BLaER1 treated with 17β-estradiol and CSF1 and Interleukin-3, amounts not matched to agents 10 nM and 100 nM (cell line): Measurements from ENCODE around the gene AGBL3.
A peak's percentile ranks its signal among the peaks of the same experiment; 100 is the strongest.

Experiments
- H3K27ac ChIP-seq, 11 experiments: shearing (Covaris generic); formaldehyde crosslinking; 2 replicates each; pipeline ENCODE4 v1.8.1; 2022
- H3K27me3 ChIP-seq, 11 experiments: shearing (Covaris generic); formaldehyde crosslinking; 2 replicates each; pipeline ENCODE4 v1.8.1; 2022
- H3K36me3 ChIP-seq, 11 experiments: shearing (Covaris generic); formaldehyde crosslinking; 2 replicates each; pipeline ENCODE4 v1.8.1; 2022
- H3K4me1 ChIP-seq, 10 experiments: shearing (Covaris generic); formaldehyde crosslinking; 2 replicates each; pipeline ENCODE4 v1.8.1; 2022
- H3K4me2 ChIP-seq, 11 experiments: shearing (Covaris generic); formaldehyde crosslinking; 2 replicates each; pipeline ENCODE4 v1.8.1; 2022
- H3K4me3 ChIP-seq, 10 experiments: shearing (Covaris generic); formaldehyde crosslinking; 2 replicates each; pipeline ENCODE4 v1.8.1; 2022
- H3K9ac ChIP-seq, 11 experiments: shearing (Covaris generic); formaldehyde crosslinking; 2 replicates each; pipeline ENCODE4 v1.8.1; 2022
- H3K9me3 ChIP-seq, 11 experiments: shearing (Covaris generic); formaldehyde crosslinking; replicated peaks in 1 of 11; 2 replicates each; pipeline ENCODE4 v1.8.1; 2022
- H4K20me1 ChIP-seq, 11 experiments: shearing (Covaris generic); formaldehyde crosslinking; 2 replicates each; pipeline ENCODE4 v1.8.1; 2022
- Cebpa-rat ChIP-seq, 11 experiments: shearing (Covaris generic); IDR thresholded peaks; 2 replicates each; pipeline ENCODE4 v1.8.1; 2022

AGBL3 gene

DNA sequence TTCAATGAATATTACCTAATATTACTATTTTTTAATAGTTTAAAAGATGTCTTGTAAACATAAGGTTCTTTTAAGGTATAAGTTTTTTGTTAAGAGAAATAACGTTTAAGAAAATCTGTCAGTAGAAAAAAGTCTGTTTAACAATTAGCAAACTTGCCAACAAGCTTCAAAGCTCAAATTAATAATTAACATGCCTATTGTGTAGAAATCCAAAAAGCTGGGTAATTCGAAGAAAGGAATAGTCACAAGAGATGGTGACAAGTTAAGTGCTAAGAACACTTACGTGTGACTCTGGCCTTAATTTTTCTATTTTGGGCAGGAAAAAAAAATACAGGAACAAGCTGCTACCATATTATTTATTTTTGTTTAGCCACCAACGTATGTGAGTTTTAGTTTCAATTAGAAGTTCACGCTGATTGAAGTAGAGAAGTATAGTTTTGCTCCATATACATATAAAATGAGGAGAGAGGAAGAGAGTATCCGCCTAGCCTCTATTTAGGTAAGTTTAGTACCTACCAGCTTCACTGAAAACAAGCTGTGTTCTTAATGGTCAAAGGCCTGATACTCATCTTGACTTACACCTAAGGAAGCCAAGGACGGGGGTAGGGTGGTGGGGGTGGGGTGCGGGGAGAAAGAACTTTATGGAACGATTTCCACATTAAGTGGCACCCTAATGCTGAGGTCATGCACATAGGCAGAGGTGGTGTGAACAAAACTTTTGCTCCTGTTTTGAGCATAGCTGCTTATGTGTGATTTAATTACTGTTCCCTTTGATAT is 43.4 kb upstream of the AGBL3 start:
- no peaks in the 10 kb centered on the region for H3K9me3 ChIP-seq
- H3K4me1 ChIP-seq = peaks cover 19 to 52% (median 26%) of the 10 kb centered on the region in 10 experiments
- H4K20me1 ChIP-seq = no peaks in the 10 kb centered on the region
- H3K36me3 ChIP-seq = peaks cover 0 to 90% (median 52%) of the 10 kb centered on the region in 11 experiments; a peak in 19 of 22 replicates
- H3K9ac ChIP-seq = peak overlapping the region in 1 of 11 experiments; percentile 6; a peak in 1 of 22 replicates
- peak overlapping the region in 5 of 11 experiments; percentile 8 to 37 (median 21); a peak in 5 of 22 replicates for H3K27ac ChIP-seq
- no peaks in the 10 kb centered on the region for H3K27me3 ChIP-seq
- no peak for TF ChIP-seq Cebpa-rat (IDR thresholded peaks at IDR 0.05)
- H3K4me3 ChIP-seq = no peak overlapping the region
- peak overlapping the region in 5 of 11 experiments; percentile 3 to 49 (median 28); a peak in 5 of 22 replicates for H3K4me2 ChIP-seq

GRCh38 chr7:134943785-134944400 is 42.4 kb upstream of the AGBL3 start:
- Histone ChIP-seq H3K4me2 (no peak overlapping the region), H3K36me3 (peaks cover 2 to 90% (median 52%) of the 10 kb centered on the region in 11 experiments; a peak in 20 of 22 replicates), H3K27ac (0 out of 22 replicates have a peak overlapping the region, but pooled peaks of 1 of the 11 experiments have one; percentile 24), H3K27me3 (no peaks in the 10 kb centered on the region), H3K9ac (no peak overlapping the region), H3K9me3 (no peaks in the 10 kb centered on the region), H3K4me1 (peaks cover 19 to 48% (median 26%) of the 10 kb centered on the region in 10 experiments), H3K4me3 (no peak overlapping the region), H4K20me1 (no peaks in the 10 kb centered on the region)
- TF ChIP-seq Cebpa-rat (IDR thresholded peaks at IDR 0.05) = no peak

- H4K20me1 ChIP-seq = no peaks in the 10 kb centered on the region
- H3K36me3 ChIP-seq = peaks cover 20 to 90% (median 62%) of the 10 kb centered on the region in 11 experiments
- no peaks in the 10 kb centered on the region for H3K9me3 ChIP-seq
- peaks cover 19 to 48% (median 26%) of the 10 kb centered on the region in 10 experiments for H3K4me1 ChIP-seq
- no peaks in the 10 kb centered on the region for H3K27me3 ChIP-seq
- H3K4me3 ChIP-seq = no peak overlapping the region
- H3K27ac ChIP-seq = peak overlapping the region in 10 of 11 experiments; percentile 47 to 77 (median 62); a peak in 19 of 22 replicates
- peak overlapping the region in 4 of 11 experiments; percentile 20 to 49 (median 22); a peak in 5 of 22 replicates for H3K9ac ChIP-seq
- no peak for TF ChIP-seq Cebpa-rat (IDR thresholded peaks at IDR 0.05)
- H3K4me2 ChIP-seq = peak overlapping the region in 8 of 11 experiments; percentile 33 to 75 (median 62); a peak in 15 of 22 replicates
Measured at GRCh38 chr7:134945691-134946090, 40.6 kb upstream of the AGBL3 start.

- peak overlapping the region in 10 of 11 experiments; percentile 24 to 75 (median 52); a peak in 17 of 22 replicates for H3K4me2 ChIP-seq
- peak overlapping the region in 6 of 11 experiments; percentile 26 to 55 (median 36); a peak in 9 of 22 replicates for H3K9ac ChIP-seq
- no peaks in the 10 kb centered on the region for H4K20me1 ChIP-seq
- TF ChIP-seq Cebpa-rat (IDR thresholded peaks at IDR 0.05) = peak in 2 of 11 experiments; percentile 18 to 23; a peak in 1 of 22 replicates
- peaks cover 19 to 48% (median 26%) of the 10 kb centered on the region in 10 experiments for H3K4me1 ChIP-seq
- H3K9me3 ChIP-seq = no peaks in the 10 kb centered on the region
- H3K27me3 ChIP-seq = no peaks in the 10 kb centered on the region
- peak overlapping the region in 10 of 11 experiments; percentile 47 to 77 (median 62); a peak in 19 of 22 replicates for H3K27ac ChIP-seq
- peaks cover 25 to 90% (median 62%) of the 10 kb centered on the region in 11 experiments for H3K36me3 ChIP-seq
- no peak overlapping the region; a peak in 1 of 20 replicates for H3K4me3 ChIP-seq
Measured at GRCh38 chr7:134946260-134946659, 40.0 kb upstream of the AGBL3 start.

DNA sequence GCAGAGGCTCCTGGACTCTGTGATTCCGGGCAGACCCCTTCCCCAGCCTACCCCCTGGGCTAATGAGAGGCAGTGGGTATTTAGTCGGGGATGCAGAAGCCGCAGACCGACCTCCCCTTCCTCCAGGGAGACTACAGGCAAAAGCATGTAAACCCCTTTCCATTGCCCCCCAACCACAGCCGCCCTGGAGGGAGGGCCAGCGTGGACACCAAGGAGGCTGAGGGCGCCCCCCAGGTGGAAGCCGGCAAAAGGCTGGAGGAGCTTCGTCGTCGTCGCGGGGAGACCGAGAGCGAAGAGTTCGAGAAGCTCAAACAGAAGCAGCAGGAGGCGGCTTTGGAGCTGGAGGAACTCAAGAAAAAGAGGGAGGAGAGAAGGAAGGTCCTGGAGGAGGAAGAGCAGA is 39.0 kb upstream of the AGBL3 start:
- Histone ChIP-seq H3K36me3 (peaks cover 34 to 90% (median 62%) of the 10 kb centered on the region in 11 experiments), H3K4me3 (no peak overlapping the region)

GRCh38 chr7:134947831-134948230 is 38.5 kb upstream of the AGBL3 start:
- Histone ChIP-seq H3K4me2 (peak overlapping the region in 3 of 11 experiments; percentile 73 to 75 (median 74); a peak in 4 of 22 replicates), H3K36me3 (peaks cover 38 to 90% (median 66%) of the 10 kb centered on the region in 11 experiments), H3K4me1 (peaks cover 8 to 45% (median 24%) of the 10 kb centered on the region in 10 experiments), H4K20me1 (no peaks in the 10 kb centered on the region), H3K9me3 (no peaks in the 10 kb centered on the region), H3K4me3 (no peak overlapping the region), H3K27ac (peak overlapping the region in 8 of 11 experiments; percentile 49 to 77 (median 64); a peak in 13 of 22 replicates), H3K9ac (no peak overlapping the region; a peak in 1 of 22 replicates), H3K27me3 (no peaks in the 10 kb centered on the region)
- TF ChIP-seq Cebpa-rat (IDR thresholded peaks at IDR 0.05) = no peak

More for the DNA sequence above, 39.0 kb upstream of the AGBL3 start:
- Histone ChIP-seq H3K9me3 (no peaks in the 10 kb centered on the region), H3K27me3 (no peaks in the 10 kb centered on the region), H3K27ac (peak overlapping the region in 10 of 11 experiments; percentile 47 to 77 (median 62); a peak in 18 of 22 replicates), H3K4me2 (peak overlapping the region in 5 of 11 experiments; percentile 55 to 75 (median 73); a peak in 10 of 22 replicates), H3K4me1 (peaks cover 13 to 48% (median 26%) of the 10 kb centered on the region in 10 experiments), H4K20me1 (no peaks in the 10 kb centered on the region), H3K9ac (peak overlapping the region in 1 of 11 experiments; percentile 49; a peak in 3 of 22 replicates)
- TF ChIP-seq Cebpa-rat (IDR thresholded peaks at IDR 0.05) = no peak

DNA sequence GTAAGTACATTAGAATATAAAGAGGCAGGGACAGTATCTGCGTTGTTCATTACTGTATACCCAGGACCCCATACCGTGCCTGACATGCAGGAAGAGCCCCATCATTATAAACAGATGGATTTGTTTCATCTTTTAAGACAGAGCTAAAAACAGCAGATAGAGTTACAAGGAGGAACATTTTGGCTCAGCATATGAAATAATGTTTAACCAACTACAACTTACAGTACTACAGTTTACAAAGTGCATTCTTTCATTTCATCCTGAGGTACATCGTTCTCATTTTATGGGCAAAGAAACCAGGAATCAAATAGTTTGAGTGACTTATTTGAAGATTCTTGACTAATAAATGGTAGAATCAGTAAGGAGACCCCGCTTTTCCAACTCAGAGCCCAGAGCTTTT is 38.1 kb upstream of the AGBL3 start:
- no peak overlapping the region for H3K4me2 ChIP-seq
- H3K36me3 ChIP-seq = peaks cover 42 to 95% (median 71%) of the 10 kb centered on the region in 11 experiments
- TF ChIP-seq Cebpa-rat (IDR thresholded peaks at IDR 0.05) = no peak
- peak overlapping the region in 1 of 11 experiments; percentile 77; a peak in 1 of 22 replicates for H3K27ac ChIP-seq
- peaks cover 6 to 43% (median 24%) of the 10 kb centered on the region in 10 experiments; a peak in 19 of 20 replicates for H3K4me1 ChIP-seq
- no peaks in the 10 kb centered on the region for H4K20me1 ChIP-seq
- no peaks in the 10 kb centered on the region for H3K9me3 ChIP-seq
- no peaks in the 10 kb centered on the region for H3K27me3 ChIP-seq
- H3K9ac ChIP-seq = no peak overlapping the region
- H3K4me3 ChIP-seq = no peak overlapping the region

DNA sequence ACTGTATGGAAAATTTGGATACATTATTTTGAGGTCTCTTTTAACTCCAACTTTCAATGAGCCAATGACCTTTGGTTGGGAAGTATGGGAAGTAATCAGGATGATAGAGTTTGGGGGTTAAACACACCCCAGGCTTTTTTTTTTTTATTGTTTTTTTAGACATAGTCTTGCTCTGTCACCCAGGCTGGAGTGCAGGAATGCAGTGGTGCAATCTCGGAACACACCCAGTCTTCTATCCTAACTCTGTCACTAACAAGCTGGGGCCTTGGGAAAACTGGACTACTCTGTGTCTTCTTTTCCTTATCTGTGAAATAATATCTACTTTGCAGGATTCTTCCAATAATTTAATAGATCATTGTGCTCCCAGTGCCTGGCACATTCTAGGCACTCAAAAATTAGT is 37.6 kb upstream of the AGBL3 start:
- Histone ChIP-seq H3K27me3 (no peaks in the 10 kb centered on the region), H3K4me2 (no peak overlapping the region), H3K4me3 (no peak overlapping the region), H3K4me1 (peaks cover 6 to 40% (median 24%) of the 10 kb centered on the region in 10 experiments; a peak in 19 of 20 replicates), H3K27ac (no peak overlapping the region), H4K20me1 (no peaks in the 10 kb centered on the region), H3K36me3 (peaks cover 42 to 98% (median 75%) of the 10 kb centered on the region in 11 experiments), H3K9ac (no peak overlapping the region), H3K9me3 (no peaks in the 10 kb centered on the region)
- no peak for TF ChIP-seq Cebpa-rat (IDR thresholded peaks at IDR 0.05)
